NB4 (cell line): ENCODE measurements around the gene DGCR6L.

Experiments
- DNase-seq: peaks from one replicate; pipeline ENCODE4 v3.0.0; 2010; ENCODE audit warnings: low read depth
- H3K4me3 ChIP-seq: one replicate; pipeline ENCODE4 v1.5.1; 2011; ENCODE audit warnings: mild to moderate bottlenecking, low read depth, low read length, moderate library complexity
- CTCF ChIP-seq: IDR thresholded peaks from one replicate; pipeline ENCODE4 v1.5.1; 2012; ENCODE audit warnings: low read depth, low read length
- MYC ChIP-seq: IDR thresholded peaks from 2 replicates; pipeline ENCODE4 v1.6.1; 2011; ENCODE audit warnings: low read depth, low read length
- POLR2A ChIP-seq: IDR thresholded peaks from 2 replicates; pipeline ENCODE4 v1.6.1; 2011; ENCODE audit warnings: mild to moderate bottlenecking; ENCODE audit not compliant: insufficient read length; ENCODE audit errors: extremely low read depth
- TF ChIP-seq, protein P1 (sequence below): IDR thresholded peaks from 2 replicates; pipeline ENCODE4 v1.6.1; 2011; ENCODE audit warnings: low read depth, low read length

Gene DGCR6L

GRCh38 chr22:20298110-20298802 lies 21.6 kb downstream of the DGCR6L start:
- H3K4me3 ChIP-seq, result no peak overlapping the region
- TF ChIP-seq MYC, result no peak
- TF ChIP-seq POLR2A, result no peak
- TF ChIP-seq, protein P1, sequence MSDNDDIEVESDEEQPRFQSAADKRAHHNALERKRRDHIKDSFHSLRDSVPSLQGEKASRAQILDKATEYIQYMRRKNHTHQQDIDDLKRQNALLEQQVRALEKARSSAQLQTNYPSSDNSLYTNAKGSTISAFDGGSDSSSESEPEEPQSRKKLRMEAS, result no peak
- TF ChIP-seq CTCF, result no peak

DNA sequence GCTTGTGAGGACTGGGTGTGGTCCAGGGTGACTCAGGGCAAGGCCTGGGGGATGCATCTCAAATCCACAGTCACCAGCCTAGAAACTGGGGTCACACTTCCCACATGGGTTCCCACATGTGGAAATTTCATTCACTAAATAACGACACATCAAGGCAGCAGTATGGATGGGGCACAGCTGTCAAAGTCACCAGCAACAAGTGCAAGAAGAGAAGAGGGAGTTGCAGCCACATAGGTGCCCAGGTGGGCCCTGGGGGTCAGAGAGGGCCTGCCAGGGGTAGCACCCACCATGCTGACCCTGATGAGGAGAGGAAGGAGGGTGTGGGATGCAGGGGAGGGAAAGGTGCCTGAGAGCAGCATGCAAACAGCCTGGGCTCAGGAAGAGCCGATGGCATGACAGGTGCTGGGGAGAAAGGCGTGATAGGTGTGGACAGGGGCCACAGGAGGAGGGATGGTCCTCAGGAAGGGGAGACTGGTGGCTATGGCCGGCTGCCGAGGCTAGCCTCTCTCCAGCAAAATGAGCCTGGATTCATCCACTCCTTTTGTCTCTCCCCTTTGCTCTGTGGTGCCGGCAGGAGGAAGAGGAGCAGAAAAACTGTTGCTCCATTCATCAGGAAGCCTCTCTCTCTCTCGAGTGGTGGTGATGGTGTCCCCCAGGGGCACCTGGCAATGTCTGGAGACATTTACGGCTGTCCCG lies 22.3 kb downstream of the DGCR6L start:
- no peak overlapping the region for H3K4me3 ChIP-seq
- no peak for DNase-seq
- TF ChIP-seq POLR2A (no peak), MYC (no peak), CTCF (no peak)
- TF ChIP-seq, protein P1, result no peak

More at GRCh38 chr22:20298110-20298802, 21.6 kb downstream of the DGCR6L start:
- DNase-seq, result no peak

DNA sequence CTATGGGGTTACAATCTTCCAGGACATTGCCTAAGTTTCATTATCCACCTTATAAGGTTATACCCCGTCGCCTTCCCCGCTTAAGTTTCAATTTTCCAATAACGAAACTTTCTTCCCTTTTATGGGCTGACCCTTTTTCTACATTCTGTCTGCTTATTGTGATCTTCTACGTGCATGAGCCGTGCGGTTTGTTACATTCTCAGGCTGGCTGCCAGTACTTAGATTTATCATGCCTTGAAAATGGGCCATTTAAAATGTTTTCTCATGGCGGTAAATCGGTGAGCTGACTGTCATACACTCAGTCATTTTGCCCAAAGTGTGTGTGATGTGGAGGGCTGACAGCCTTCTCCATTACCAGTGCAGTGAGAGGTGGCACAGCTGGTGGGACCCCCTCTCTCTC lies 23.3 kb downstream of the DGCR6L start:
- TF ChIP-seq POLR2A (no peak), MYC (no peak), CTCF (no peak)
- TF ChIP-seq, protein P1, result no peak

DNA sequence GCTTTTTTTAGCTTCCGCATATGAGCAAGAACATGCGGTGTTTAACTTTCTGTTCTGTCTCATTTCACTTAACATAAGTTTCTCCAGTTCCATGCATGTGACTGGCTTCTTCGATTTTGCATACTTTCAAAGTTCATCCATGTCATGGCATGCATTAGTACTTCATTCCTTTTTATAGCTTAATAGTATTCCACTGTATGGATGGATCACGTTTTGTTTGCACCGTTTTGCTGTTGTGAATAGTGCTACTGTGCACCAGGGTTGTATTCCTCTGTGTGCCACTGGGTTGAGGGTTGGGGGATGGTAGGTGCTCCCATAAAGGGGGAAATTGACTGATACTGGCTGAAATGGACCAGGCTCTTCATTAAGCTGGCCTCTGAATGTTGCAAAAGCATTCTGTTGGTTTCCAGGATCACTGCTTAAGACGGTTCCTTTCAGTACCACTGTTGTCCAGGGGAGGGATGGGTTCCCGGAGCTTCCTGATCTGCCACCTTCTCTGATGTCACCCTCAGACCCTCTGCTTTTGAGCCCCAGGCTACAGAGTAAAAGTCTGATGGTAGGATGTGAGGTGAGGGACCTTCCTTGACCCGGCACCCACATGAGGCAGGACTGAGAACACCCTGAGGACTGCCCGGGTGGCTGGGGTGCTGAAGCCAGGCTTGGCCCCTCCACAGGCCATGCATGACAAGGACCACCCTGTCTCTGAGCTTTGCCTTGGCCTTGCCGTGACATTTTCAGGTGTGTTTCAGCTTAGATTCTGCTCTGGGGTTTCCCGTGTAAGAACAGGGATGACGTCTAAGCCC lies 24.4 kb downstream of the DGCR6L start:
- no peak overlapping the region for H3K4me3 ChIP-seq
- TF ChIP-seq CTCF, result no peak
- TF ChIP-seq POLR2A, result no peak
- TF ChIP-seq MYC, result no peak
- TF ChIP-seq, protein P1, result no peak
- DNase-seq, result no peak

More for the DNA sequence above, 23.3 kb downstream of the DGCR6L start:
- DNase-seq, result no peak
- H3K4me3 ChIP-seq, result no peak overlapping the region

- TF ChIP-seq, protein P1, result no peak
- TF ChIP-seq POLR2A (no peak), CTCF (no peak), MYC (no peak)
- no peak overlapping the region for H3K4me3 ChIP-seq
- DNase-seq, result no peak
These were observed 27.1 kb downstream of the DGCR6L start for GRCh38 chr22:20292673-20293232.
